ENCODE results near the gene ATP8B3.

- TF ChIP-seq, protein P1, sequence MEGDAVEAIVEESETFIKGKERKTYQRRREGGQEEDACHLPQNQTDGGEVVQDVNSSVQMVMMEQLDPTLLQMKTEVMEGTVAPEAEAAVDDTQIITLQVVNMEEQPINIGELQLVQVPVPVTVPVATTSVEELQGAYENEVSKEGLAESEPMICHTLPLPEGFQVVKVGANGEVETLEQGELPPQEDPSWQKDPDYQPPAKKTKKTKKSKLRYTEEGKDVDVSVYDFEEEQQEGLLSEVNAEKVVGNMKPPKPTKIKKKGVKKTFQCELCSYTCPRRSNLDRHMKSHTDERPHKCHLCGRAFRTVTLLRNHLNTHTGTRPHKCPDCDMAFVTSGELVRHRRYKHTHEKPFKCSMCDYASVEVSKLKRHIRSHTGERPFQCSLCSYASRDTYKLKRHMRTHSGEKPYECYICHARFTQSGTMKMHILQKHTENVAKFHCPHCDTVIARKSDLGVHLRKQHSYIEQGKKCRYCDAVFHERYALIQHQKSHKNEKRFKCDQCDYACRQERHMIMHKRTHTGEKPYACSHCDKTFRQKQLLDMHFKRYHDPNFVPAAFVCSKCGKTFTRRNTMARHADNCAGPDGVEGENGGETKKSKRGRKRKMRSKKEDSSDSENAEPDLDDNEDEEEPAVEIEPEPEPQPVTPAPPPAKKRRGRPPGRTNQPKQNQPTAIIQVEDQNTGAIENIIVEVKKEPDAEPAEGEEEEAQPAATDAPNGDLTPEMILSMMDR (conservative IDR thresholded peaks at IDR 0.05; ENCODE audit: low read depth in 2 of 2): no peak
- TF ChIP-seq EZH2 (IDR thresholded peaks at IDR 0.05; ENCODE audit: low read depth, unreplicated experiment): no peak
- TF ChIP-seq POLR2AphosphoS5 (IDR thresholded peaks at IDR 0.05; ENCODE audit: low read depth): no peak
- TF ChIP-seq CREB1 (CRISPR knock-in tag; IDR thresholded peaks at IDR 0.05; ENCODE audit: low read depth): no peak
- no peak for TF ChIP-seq ZNF331 (CRISPR knock-in tag; IDR thresholded peaks at IDR 0.05; ENCODE audit: low read depth)
- TF ChIP-seq REST (IDR thresholded peaks at IDR 0.05; ENCODE audit: unreplicated experiment): no peak
Measured at GRCh38 chr19:1822210-1822609, 10.1 kb upstream of the ATP8B3 start.

Measured in GM23338 (cell line).